Choroid plexus epithelial cell (primary cell): ENCODE data around the gene RBBP5.

Experiments
- DNase-seq: peaks from one replicate; pipeline ENCODE4 v3.0.0-alpha.2; 2010; ENCODE audit warnings: low read depth
- H3K4me3 ChIP-seq: 2 replicates; pipeline ENCODE4 v1.5.1; 2011; ENCODE audit warnings: low read depth, mild to moderate bottlenecking, control low read depth, low read length, moderate library complexity
- CTCF ChIP-seq: conservative IDR thresholded peaks from 2 replicates; pipeline ENCODE4 v1.5.1; 2011; ENCODE audit warnings: low read depth, mild to moderate bottlenecking, control low read depth, inconsistent platforms, low read length, moderate library complexity

RBBP5 gene

GRCh38 chr1:205121660-205122488, at the start of gene RBBP5:
TSS of gene RBBP5 (minus strand) at chr1:205121978. CDS start at chr1:205121873, 105 bp downstream.
- peak; percentile 74 for TF ChIP-seq CTCF
- DNase-seq, result peak; percentile 99

GRCh38 chr1:205171369-205171768, 49.6 kb upstream of the RBBP5 start:
- TF ChIP-seq CTCF, result no peak
- no peak overlapping the region for H3K4me3 ChIP-seq
- DNase-seq, result no peak

More at GRCh38 chr1:205121660-205122488, at the start of gene RBBP5:
- peak within 1 kb of the TSS; percentile 89 for H3K4me3 ChIP-seq

- no peak for TF ChIP-seq CTCF
- no peak for DNase-seq
- H3K4me3 ChIP-seq, result no peak overlapping the region
Observed at GRCh38 chr1:205170532-205171269, 48.9 kb upstream of the RBBP5 start.

GRCh38 chr1:205169248-205169647, 47.5 kb upstream of the RBBP5 start:
- H3K4me3 ChIP-seq, result no peak overlapping the region
- DNase-seq, result no peak

GRCh38 chr1:205168291-205168690, 46.5 kb upstream of the RBBP5 start:
- TF ChIP-seq CTCF, result no peak
- DNase-seq, result no peak
- H3K4me3 ChIP-seq, result no peak overlapping the region

More at GRCh38 chr1:205169248-205169647, 47.5 kb upstream of the RBBP5 start:
- TF ChIP-seq CTCF, result no peak

GRCh38 chr1:205162301-205162700, 40.5 kb upstream of the RBBP5 start:
- TF ChIP-seq CTCF, result no peak
- H3K4me3 ChIP-seq, result no peak overlapping the region
- DNase-seq, result peak; percentile 52

- no peak for DNase-seq
- H3K4me3 ChIP-seq, result no peak overlapping the region
- no peak for TF ChIP-seq CTCF
Observed at GRCh38 chr1:205161076-205161475, 39.3 kb upstream of the RBBP5 start.
